PC-9 (cell line): ENCODE results near the gene PPP2R2B.

Source experiments
- EZH2 ChIP-seq: fragments of 200-600 bp; sonication (generic); IDR thresholded peaks from 2 replicates; pipeline ENCODE4 v1.8.0; 2017; ENCODE audit warnings: antibody characterized with exemption, low read depth
- TF ChIP-seq, protein P1 (sequence below): fragments of 200-600 bp; sonication (generic); conservative IDR thresholded peaks from 2 replicates; pipeline ENCODE4 v1.6.1; 2017; ENCODE audit warnings: mixed run types, antibody characterized with exemption, mild to moderate bottlenecking, moderate library complexity

DNA sequence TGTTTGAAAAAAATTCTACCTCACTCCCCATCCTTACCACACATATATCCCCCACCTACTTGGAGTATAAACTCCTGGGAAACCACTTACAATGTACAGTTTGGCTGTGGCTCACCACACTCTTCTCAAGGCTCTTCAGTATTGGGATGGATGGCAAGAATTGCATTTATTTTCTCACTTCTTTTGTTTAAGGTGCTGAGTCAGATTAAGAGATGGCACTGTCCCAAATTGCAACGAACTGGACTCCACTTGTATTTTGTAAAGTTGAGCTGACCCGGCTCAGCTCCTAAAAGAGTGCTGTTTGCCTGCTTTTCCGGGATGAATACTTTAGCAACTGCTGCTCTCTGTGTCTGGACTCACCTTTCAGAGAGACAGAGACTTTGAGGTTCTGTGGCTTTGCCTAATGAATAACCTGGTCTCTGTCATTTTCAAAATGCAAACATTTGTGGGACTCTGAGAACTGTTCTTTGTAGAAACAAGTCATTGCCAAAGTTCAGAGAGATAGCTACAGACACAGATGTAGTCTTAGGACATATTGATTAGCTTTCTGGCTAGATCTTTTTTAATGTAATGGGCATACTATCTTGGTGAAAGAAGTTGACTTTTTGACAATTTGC lies 42.2 kb downstream of the PPP2R2B start:
- TF ChIP-seq, protein P1, sequence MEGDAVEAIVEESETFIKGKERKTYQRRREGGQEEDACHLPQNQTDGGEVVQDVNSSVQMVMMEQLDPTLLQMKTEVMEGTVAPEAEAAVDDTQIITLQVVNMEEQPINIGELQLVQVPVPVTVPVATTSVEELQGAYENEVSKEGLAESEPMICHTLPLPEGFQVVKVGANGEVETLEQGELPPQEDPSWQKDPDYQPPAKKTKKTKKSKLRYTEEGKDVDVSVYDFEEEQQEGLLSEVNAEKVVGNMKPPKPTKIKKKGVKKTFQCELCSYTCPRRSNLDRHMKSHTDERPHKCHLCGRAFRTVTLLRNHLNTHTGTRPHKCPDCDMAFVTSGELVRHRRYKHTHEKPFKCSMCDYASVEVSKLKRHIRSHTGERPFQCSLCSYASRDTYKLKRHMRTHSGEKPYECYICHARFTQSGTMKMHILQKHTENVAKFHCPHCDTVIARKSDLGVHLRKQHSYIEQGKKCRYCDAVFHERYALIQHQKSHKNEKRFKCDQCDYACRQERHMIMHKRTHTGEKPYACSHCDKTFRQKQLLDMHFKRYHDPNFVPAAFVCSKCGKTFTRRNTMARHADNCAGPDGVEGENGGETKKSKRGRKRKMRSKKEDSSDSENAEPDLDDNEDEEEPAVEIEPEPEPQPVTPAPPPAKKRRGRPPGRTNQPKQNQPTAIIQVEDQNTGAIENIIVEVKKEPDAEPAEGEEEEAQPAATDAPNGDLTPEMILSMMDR, result no peak
- TF ChIP-seq EZH2, result no peak
